Endothelial cell of umbilical vein (primary cell): ENCODE results near the gene RNF112.
"Not testable (repeated sequence)": the region's sequence is repeated elsewhere in the genome, so short reads cannot be mapped to it uniquely, and the experiment has no call there.

Experiments used
- CTCF ChIP-seq, 2 donors: IDR thresholded peaks; 1 replicate in 1 of 2; 2 replicates in 1 of 2; pipeline ENCODE4 v1.5.1; 2011; ENCODE audit warnings: low read length in 2 of 2, mild to moderate bottlenecking in 2 of 2, moderate library complexity in 2 of 2, control low read depth in 1 of 2, inconsistent platforms in 1 of 2, low read depth in 1 of 2; ENCODE audit not compliant: insufficient read depth in 1 of 2; ENCODE audit errors: extremely low read depth in 1 of 2
- EZH2 ChIP-seq: IDR thresholded peaks from 2 replicates; pipeline ENCODE4 v1.6.1; 2012; ENCODE audit warnings: borderline replicate concordance, low read depth, mild to moderate bottlenecking, moderate library complexity, low read length, inconsistent platforms; ENCODE audit not compliant: severe bottlenecking
- GATA2 ChIP-seq: IDR thresholded peaks from 2 replicates; pipeline ENCODE4 v1.7.0; 2011; ENCODE audit warnings: low read depth, mild to moderate bottlenecking, moderate library complexity, mixed read lengths, low read length; ENCODE audit not compliant: insufficient read length, insufficient read depth
- JUN ChIP-seq: IDR thresholded peaks from 2 replicates; pipeline ENCODE4 v1.6.1; 2011; ENCODE audit warnings: borderline replicate concordance, low read depth; ENCODE audit not compliant: insufficient read length, insufficient read depth
- MYC ChIP-seq: IDR thresholded peaks from one replicate; pipeline ENCODE4 v1.6.1; 2011; ENCODE audit warnings: mild to moderate bottlenecking, low read depth, low read length
- POLR2A ChIP-seq: IDR thresholded peaks from 2 replicates; pipeline ENCODE4 v1.6.1; 2012; ENCODE audit warnings: low read depth, mild to moderate bottlenecking, control low read depth, low read length
- POLR2AphosphoS5 ChIP-seq: IDR thresholded peaks from 2 replicates; pipeline ENCODE4 v1.6.1; 2012; ENCODE audit warnings: low read depth, mild to moderate bottlenecking, control low read depth, low read length, moderate library complexity; ENCODE audit not compliant: insufficient read depth
- TF ChIP-seq, protein P1 (sequence below): IDR thresholded peaks from 2 replicates; pipeline ENCODE4 v1.6.1; 2011; ENCODE audit not compliant: insufficient read depth, insufficient read length

GRCh38 chr17:19441288-19441687 is 30.3 kb downstream of the RNF112 start:
- not testable (repeated sequence) for TF ChIP-seq POLR2A; CTCF (IDR thresholded peaks at IDR 0.05; ENCODE audit: extremely low read depth in 1 of 2, insufficient read depth in 1 of 2, low read depth in 1 of 2, low read length in 2 of 2); GATA2; POLR2AphosphoS5; EZH2; MYC; JUN
- TF ChIP-seq, protein P1, sequence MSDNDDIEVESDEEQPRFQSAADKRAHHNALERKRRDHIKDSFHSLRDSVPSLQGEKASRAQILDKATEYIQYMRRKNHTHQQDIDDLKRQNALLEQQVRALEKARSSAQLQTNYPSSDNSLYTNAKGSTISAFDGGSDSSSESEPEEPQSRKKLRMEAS, result not testable (repeated sequence)
